Activated CD8-positive, alpha-beta T cell treated with anti-CD3 and anti-CD28 coated beads for 36 hours (primary cell): ENCODE measurements around the gene SLC9A4. TPM values are rescaled to one million over a fixed set of nuclear protein-coding genes. Genes with fewer than 3 reads are reported as not detected.
"Not testable (repeated sequence)": the region's sequence is repeated elsewhere in the genome, so short reads cannot be mapped to it uniquely, and the experiment has no call there.

Experiments
- ATAC-seq: fragments of 200-7000 bp; cut with Tn5 transposase; one replicate; pipeline ENCODE4 v1.10.0; 2021; ENCODE audit warnings: mild to moderate bottlenecking, moderate library complexity
- CTCF ChIA-PET: fragments of 350-600 bp; sonication (Branson Sonifier 250); formaldehyde crosslinking; loops from one replicate; lab custom pipeline; 2021; ENCODE audit warnings: antibody characterized with exemption; lab: Charles Lee
- POLR2A ChIA-PET: fragments of 350-600 bp; sonication (Branson Sonifier 250); formaldehyde crosslinking; loops from one replicate; lab custom pipeline; 2021; ENCODE audit warnings: antibody characterized with exemption; lab: Charles Lee
- DNase-seq: peaks from one replicate; pipeline ENCODE4 v3.0.0-alpha.2; 2020
- H3K27ac Mint-ChIP-seq: one replicate; pipeline ENCODE4 v1.8.0; 2021; ENCODE audit warnings: mild to moderate bottlenecking, mixed read lengths
- H3K27me3 Mint-ChIP-seq: one replicate; pipeline ENCODE4 v1.8.0; 2021; ENCODE audit warnings: mixed read lengths
- H3K36me3 Mint-ChIP-seq: one replicate; pipeline ENCODE4 v1.8.0; 2021; ENCODE audit warnings: low read depth, mixed read lengths
- H3K4me1 Mint-ChIP-seq: one replicate; pipeline ENCODE4 v1.8.0; 2021; ENCODE audit warnings: low read depth, mixed read lengths
- H3K4me3 Mint-ChIP-seq: one replicate; pipeline ENCODE4 v1.8.0; 2021; ENCODE audit warnings: mild to moderate bottlenecking, moderate library complexity, mixed read lengths
- H3K9me3 Mint-ChIP-seq: one replicate; pipeline ENCODE4 v1.8.0; 2021; ENCODE audit warnings: mixed read lengths
- intact Hi-C: fragments of 100-400 bp; cut with micrococcal nuclease; formaldehyde crosslinking; loops from one replicate; pipeline ENCODE4 v1.10.0; 2022
- total RNA-seq, 2 experiments: library from RNA; stranded (reverse); gene quantifications; one replicate each; pipeline ENCODE4 v1.2.3, GENCODE V29; 2021
- TF ChIP-seq, protein P1 (sequence below): fragments of 200-600 bp; IDR thresholded peaks from one replicate; pipeline ENCODE4 v1.8.0; 2022; ENCODE audit warnings: antibody characterized with exemption, mild to moderate bottlenecking

Gene SLC9A4
- total RNA-seq, 2 experiments from 2014 or later: 0.07 TPM; not detected in 1

DNA sequence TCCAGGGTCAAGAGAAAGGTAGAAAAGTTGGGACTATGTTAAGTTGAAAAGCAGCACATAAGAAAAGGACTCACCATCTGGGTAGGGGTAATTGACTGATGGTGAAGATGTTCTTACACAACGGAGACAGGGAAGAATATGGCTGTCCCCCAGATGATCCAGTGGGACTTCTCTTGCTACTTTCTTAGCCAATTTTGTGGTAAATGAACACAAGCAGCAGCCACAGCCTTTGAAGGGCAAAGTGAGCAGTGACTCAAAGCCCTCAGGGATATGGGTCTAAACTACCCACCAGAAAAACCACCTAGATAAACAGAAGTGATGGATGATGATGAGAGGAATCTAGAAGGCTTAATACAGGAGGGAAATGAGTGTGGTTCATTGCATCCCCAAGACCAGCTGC is 80.6 kb downstream of the SLC9A4 start:
- ChIA-PET POLR2A (no interaction called here), CTCF (no interaction called here)
- no peak for DNase-seq
- H3K4me1 Mint-ChIP-seq: no peaks in the 10 kb centered on the region
- H3K4me3 Mint-ChIP-seq: no peak overlapping the region
- H3K27me3 Mint-ChIP-seq: no peaks in the 10 kb centered on the region
- ATAC-seq: no peak
- no peak overlapping the region for H3K27ac Mint-ChIP-seq
- intact Hi-C loops: no loop called here
- H3K36me3 Mint-ChIP-seq: no peaks in the 10 kb centered on the region
- peaks cover 6% of the 10 kb centered on the region for H3K9me3 Mint-ChIP-seq
- TF ChIP-seq, protein P1, sequence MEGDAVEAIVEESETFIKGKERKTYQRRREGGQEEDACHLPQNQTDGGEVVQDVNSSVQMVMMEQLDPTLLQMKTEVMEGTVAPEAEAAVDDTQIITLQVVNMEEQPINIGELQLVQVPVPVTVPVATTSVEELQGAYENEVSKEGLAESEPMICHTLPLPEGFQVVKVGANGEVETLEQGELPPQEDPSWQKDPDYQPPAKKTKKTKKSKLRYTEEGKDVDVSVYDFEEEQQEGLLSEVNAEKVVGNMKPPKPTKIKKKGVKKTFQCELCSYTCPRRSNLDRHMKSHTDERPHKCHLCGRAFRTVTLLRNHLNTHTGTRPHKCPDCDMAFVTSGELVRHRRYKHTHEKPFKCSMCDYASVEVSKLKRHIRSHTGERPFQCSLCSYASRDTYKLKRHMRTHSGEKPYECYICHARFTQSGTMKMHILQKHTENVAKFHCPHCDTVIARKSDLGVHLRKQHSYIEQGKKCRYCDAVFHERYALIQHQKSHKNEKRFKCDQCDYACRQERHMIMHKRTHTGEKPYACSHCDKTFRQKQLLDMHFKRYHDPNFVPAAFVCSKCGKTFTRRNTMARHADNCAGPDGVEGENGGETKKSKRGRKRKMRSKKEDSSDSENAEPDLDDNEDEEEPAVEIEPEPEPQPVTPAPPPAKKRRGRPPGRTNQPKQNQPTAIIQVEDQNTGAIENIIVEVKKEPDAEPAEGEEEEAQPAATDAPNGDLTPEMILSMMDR: no peak

GRCh38 chr2:102558463-102558862 is 85.4 kb downstream of the SLC9A4 start:
- H3K4me3 Mint-ChIP-seq: no peak overlapping the region
- CTCF ChIA-PET: interaction anchor here (1.2 to 1.6 kb wide), 2 partner anchors 86 to 675 kb away, joined by 4 read pairs; partner anchors contain the start of gene SLC9A4
- no peak for DNase-seq
- no peaks in the 10 kb centered on the region for H3K4me1 Mint-ChIP-seq
- H3K27ac Mint-ChIP-seq: no peak overlapping the region
- intact Hi-C loops: no loop called here
- POLR2A ChIA-PET: no interaction called here
- ATAC-seq: no peak
- H3K9me3 Mint-ChIP-seq: no peaks in the 10 kb centered on the region
- no peaks in the 10 kb centered on the region for H3K27me3 Mint-ChIP-seq
- TF ChIP-seq, protein P1: no peak
- H3K36me3 Mint-ChIP-seq: no peaks in the 10 kb centered on the region

DNA sequence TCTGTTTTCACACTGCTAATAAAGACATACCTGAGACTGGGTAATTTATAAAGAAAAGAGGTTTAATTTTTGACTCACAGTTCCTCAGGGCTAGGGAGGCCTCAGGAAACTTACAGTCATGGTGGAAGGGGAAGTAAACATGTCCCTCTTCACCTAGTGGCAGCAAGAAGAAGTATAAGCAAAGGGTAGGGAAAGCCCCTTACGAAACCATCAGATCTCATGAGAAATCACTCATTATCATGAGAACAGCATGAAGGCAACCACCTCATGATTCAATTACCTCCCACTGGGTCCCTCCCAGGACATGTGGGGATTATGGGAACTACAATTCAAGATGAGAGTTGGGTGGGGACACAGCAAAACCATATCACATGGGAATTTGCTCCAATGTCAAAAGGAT is 89.5 kb downstream of the SLC9A4 start:
- CTCF ChIA-PET: not testable (repeated sequence)

GRCh38 chr2:102575888-102576287 is 102.9 kb downstream of the SLC9A4 start:
- CTCF ChIA-PET: no interaction called here

More for the DNA sequence above, 89.5 kb downstream of the SLC9A4 start:
- H3K4me1 Mint-ChIP-seq, intact Hi-C loops, H3K9me3 Mint-ChIP-seq, H3K27ac Mint-ChIP-seq, POLR2A ChIA-PET, H3K36me3 Mint-ChIP-seq, DNase-seq, H3K4me3 Mint-ChIP-seq, ATAC-seq, H3K27me3 Mint-ChIP-seq: not testable (repeated sequence)

DNA sequence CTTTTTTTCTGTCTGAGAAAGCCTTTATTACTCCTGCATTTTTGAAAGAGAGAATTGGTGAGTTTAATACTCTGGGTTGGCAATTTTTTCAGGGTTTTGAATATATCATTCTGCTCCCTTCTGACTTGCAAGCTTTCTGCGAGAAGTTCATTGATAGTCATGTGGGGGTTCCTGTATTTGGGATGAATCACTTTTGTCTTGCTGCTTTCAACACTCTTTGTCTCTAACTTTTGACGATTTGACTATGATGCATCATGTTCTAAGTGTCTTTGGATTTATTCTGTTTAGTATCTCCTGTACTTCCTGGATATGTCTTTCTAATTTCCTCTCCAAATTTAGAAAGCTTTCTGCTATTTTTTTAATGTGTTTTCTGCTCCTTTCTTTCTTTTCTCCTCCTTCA is 105.3 kb downstream of the SLC9A4 start:
- Mint-ChIP-seq H3K27ac (no peak overlapping the region), H3K9me3 (peaks cover 9% of the 10 kb centered on the region), H3K4me3 (no peak overlapping the region), H3K27me3 (peaks cover 16% of the 10 kb centered on the region), H3K36me3 (no peaks in the 10 kb centered on the region), H3K4me1 (peaks cover 6% of the 10 kb centered on the region)
- ATAC-seq: no peak
- no peak for DNase-seq
- intact Hi-C loops: no loop called here
- TF ChIP-seq, protein P1: no peak
- POLR2A ChIA-PET: no interaction called here
- CTCF ChIA-PET: interaction anchor here (1.2 kb wide), 1 partner anchor 82 kb away, joined by 3 read pairs; no protein-coding TSS in a partner anchor

More at GRCh38 chr2:102575888-102576287, 102.9 kb downstream of the SLC9A4 start:
- ATAC-seq: no peak
- intact Hi-C loops: no loop called here
- TF ChIP-seq, protein P1: no peak
- Mint-ChIP-seq H3K36me3 (no peaks in the 10 kb centered on the region), H3K27ac (no peak overlapping the region), H3K27me3 (peaks cover 15% of the 10 kb centered on the region), H3K4me3 (no peak overlapping the region), H3K9me3 (peaks cover 9% of the 10 kb centered on the region), H3K4me1 (no peaks in the 10 kb centered on the region)
- no peak for DNase-seq
- POLR2A ChIA-PET: no interaction called here
